HG02588 (cell line): ENCODE data around the gene IKZF3.
"Not testable (repeated sequence)": the region's sequence is repeated elsewhere in the genome, so short reads cannot be mapped to it uniquely, and the experiment has no call there.

Experiments used
- ATAC-seq: cut with Tn5 transposase; IDR thresholded peaks from one replicate; pipeline ENCODE4 v1.9.1; 2021; ENCODE audit warnings: mild to moderate bottlenecking, moderate library complexity; ENCODE audit not compliant: unreplicated experiment

IKZF3 gene

DNA sequence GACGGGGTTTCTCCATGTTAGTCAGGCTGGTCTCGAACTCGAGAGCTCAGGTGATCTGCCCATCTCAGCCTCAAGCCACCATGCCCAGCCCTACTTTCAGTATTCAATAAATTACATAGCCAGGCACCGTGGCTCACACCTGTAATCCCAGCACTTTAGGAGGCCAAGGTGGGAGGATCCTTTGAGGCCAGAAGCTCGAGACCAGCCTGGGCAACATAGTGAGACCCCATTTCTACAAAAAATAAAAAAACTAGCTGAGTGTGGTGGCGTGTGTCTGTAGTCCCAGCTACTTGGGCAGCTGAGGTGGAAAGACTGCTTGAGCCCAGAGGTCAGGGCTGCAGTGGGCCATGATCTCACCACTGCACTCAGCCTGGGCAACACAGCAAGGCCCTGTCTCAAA, 142.0 kb downstream of the IKZF3 start:
- ATAC-seq: no peak

DNA sequence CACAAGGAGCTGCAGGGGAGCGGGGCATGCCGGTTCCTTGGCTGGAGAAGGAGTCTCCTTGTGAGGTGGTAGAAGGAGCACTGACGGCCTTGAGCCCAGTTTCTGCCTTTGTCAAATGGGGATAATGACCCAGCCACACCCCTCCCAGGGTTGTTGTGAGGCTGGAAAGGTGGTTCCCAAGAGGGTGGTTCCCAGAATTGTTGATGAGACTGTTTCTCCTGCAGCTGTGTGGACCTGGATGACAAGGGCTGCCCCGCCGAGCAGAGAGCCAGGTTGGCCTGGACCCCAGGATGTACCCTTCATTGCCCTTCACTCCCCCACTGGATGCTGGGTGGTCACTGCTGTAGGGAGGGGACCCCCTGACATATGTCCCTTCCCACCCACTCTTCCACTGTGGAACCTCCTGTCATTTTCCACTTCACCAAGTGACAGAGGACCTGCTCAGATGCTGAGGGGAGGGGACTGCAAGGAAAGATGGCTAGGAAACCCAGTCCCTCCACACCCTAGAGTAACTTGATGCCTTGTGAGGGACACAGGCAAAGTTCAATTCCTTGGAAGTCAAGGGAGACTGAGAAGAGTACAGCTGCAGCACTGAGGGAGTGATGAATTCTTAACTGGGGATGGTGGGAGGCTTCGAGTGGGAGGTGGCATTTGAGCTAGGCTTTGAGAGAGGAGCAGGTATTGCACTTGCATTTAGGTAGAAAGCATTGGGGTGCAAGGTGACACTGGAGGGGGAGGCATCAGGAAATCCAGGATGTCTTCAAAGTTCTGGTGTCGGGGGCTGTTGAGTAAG, 144.4 kb downstream of the IKZF3 start:
- ATAC-seq: no peak

DNA sequence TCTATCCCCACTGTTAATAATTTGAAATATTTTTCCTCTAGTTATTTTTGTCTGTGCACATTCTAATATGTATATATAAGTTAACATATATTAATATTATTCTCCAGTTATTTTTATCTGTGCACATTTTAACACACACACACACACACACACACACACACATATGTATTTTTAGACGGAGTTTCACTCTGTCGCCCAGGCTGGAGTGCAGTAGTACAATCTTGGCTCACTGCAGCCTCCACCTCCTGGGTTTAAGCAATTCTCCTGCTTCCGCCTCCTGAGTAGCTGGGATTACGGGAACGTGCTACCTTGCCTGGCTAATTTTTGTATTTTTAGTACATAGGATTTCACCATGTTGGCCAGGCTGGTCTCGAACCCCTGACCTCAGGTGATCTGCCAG, 146.5 kb downstream of the IKZF3 start:
- ATAC-seq: no peak

DNA sequence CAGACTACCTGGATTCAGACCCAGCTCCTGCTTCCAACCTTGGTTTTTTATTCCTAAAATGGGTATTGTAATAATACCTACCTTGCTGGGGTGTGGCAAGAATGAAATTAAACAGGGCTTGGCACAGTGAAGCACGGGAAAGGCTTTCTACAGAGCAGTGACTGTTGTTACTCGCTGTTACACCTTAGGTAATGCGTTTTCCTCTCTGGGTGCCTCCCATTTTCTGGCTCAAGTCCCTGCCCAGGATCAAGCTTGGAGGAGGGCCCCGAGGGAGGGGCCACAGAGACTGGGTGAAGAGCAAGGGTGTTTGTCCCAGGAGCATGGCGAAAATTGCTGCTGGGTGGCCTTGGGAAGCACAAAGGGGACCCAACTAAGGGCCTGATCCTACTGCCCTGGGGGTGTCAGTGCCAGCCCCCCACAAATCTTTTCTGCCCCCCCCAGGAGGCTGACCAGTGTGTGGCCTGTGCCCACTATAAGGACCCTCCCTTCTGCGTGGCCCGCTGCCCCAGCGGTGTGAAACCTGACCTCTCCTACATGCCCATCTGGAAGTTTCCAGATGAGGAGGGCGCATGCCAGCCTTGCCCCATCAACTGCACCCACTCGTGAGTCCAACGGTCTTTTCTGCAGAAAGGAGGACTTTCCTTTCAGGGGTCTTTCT, 147.1 kb downstream of the IKZF3 start:
- ATAC-seq: no peak

DNA sequence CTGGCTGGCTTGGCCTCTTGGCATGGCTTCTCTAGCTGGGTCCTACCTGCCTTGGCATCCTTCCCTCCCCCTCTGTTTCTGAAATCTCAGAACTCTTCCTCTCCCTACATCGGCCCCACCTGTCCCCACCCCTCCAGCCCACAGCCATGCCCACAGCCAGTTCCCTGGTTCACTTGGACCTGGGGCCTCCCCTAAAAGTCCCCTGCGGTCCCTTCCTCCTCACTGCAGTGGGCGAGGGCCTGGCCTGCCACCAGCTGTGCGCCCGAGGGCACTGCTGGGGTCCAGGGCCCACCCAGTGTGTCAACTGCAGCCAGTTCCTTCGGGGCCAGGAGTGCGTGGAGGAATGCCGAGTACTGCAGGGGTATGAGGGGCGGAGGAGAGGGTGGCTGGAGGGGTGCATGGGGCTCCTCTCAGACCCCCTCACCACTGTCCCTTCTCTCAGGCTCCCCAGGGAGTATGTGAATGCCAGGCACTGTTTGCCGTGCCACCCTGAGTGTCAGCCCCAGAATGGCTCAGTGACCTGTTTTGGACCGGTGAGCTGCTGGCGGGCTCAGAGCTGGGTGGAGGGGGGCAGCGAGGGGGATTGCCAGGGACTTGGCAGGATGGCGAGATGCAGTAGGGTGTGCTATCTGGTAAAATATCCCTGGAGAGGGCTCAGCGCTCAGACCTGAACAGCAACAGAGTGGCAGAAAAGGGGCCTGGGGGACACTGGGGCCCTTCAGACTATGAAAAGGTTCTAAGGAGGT, 147.9 kb downstream of the IKZF3 start:
- no peak for ATAC-seq

DNA sequence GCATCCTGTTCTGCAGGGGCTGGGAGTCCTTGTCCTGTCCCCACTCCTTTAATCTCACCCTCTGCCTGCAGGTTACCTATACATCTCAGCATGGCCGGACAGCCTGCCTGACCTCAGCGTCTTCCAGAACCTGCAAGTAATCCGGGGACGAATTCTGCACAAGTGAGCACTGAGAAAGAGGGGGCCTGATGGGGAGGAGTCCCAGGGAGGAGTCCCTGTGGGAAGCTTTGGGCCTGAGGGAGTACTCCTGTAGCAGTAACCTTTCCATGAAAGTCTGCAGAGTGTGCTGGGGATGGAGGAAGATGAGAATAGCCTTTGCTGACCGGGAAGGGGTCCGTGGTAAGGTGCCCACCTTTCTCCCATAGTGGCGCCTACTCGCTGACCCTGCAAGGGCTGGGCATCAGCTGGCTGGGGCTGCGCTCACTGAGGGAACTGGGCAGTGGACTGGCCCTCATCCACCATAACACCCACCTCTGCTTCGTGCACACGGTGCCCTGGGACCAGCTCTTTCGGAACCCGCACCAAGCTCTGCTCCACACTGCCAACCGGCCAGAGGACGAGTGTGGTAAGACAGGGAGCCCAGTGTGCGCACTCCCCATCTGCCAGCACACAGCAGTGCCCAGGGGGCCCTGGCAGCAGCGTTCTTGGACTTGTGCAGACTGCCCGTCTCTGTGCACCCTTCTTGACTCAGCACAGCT, 148.6 kb downstream of the IKZF3 start:
- ATAC-seq: no peak

DNA sequence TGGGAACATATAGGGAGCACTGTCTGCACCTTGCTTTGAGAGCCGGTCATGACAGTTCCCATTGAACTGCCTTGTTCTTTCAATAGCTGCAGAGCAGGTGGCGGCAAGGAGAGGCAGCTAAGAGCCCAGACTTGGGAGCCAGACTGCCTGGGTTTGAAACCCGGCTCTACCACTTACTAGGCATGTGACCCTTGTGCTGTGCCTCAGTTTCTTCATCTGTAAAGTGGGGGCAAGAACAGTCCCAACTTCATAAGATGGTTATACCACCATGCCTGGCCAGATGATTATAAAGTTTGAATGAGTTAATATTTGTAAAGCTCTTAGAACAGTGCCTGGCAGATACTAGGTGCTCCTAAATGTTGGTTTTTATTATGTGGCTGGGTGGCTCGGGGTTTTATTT, 149.9 kb downstream of the IKZF3 start:
- no peak for ATAC-seq

DNA sequence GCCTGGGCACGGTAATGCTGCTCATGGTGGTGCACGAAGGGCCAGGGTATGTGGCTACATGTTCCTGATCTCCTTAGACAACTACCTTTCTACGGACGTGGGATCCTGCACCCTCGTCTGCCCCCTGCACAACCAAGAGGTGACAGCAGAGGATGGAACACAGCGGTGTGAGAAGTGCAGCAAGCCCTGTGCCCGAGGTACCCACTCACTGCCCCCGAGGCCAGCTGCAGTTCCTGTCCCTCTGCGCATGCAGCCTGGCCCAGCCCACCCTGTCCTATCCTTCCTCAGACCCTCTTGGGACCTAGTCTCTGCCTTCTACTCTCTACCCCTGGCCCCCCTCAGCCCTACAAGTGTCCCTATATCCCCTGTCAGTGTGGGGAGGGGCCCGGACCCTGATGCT, 152.3 kb downstream of the IKZF3 start:
- no peak for ATAC-seq

DNA sequence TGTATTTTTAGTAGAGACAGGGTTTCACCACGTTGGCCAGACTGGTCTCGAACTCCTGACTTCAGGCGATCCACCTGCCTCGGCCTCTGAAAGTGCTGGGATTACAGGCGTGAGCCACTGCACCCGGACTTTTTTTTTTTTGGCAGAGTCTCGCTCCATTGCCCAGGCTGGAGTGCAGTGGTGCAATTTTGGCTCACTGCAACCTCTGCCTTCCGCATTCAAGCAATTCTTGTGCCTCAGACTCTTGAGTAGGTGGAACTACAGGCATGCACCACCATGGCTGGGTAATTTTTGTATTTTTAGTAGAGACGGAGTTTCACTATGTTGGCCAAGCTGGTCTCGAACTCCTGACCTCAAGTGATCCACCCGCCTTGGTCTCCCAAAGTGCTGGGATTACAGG, 153.0 kb downstream of the IKZF3 start:
- not testable (repeated sequence) for ATAC-seq

DNA sequence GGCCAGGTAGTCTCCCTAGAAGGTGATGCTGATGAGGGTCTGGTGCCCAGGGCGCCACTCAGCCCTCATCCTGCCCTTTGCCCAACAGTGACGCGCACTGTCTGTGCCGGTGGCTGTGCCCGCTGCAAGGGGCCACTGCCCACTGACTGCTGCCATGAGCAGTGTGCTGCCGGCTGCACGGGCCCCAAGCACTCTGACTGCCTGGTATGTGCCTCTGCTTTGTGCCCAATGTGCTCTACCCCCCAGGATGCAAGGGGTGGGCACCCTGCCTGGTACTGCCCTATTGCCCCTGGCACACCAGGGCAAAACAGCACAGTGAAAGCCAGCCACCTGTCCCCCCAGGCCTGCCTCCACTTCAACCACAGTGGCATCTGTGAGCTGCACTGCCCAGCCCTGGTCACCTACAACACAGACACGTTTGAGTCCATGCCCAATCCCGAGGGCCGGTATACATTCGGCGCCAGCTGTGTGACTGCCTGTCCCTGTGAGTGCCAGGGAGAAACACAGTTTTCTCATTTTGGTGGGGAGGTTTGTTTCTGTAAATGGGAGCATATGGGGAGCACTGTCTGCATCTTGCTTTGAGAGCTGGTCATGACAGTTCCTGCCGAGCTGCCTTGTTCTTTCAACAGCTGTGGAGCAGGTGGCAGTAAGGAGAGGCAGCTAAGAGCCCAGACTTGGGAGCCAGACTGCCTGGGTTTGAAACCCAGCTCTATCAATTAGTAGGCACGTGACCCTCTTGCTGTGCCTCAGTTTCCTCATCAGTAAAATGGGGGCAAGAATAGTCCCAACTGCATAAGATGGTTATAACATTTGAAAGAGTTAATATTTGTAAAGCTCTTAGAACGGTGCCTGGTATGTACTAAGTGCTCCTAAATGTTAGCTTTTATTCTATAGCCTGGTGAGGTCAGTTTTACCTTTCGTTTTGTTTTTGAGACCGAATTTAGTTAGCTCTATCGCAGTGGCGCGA, 153.8 kb downstream of the IKZF3 start:
- ATAC-seq: no peak

DNA sequence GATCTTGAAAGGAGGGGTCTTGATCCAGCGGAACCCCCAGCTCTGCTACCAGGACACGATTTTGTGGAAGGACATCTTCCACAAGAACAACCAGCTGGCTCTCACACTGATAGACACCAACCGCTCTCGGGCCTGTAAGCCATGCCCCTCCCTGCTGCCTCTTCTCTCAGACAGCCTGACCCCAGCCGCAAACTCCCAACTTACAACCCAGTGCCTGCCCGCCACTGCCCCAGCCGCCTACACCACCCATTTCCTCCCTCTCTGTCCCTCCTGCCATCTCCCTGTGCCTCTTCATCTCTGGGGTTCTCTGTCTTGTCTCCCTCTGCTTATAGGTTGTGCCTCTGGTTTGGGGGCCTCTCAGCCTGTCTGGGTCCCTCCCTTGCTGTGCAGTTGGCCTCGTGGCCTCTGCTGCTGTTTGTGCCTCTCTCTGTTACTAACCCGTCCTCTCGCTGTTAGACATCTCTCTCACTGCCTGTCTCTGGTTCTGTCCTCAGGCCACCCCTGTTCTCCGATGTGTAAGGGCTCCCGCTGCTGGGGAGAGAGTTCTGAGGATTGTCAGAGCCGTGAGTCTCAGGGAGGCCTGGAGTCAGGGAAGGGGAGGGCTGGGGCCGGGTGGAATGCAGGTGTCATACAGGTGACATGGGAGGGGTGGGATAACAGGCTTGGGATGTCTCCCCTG, 154.7 kb downstream of the IKZF3 start:
- no peak for ATAC-seq
